ENCODE results near the gene KRT80. TPM values are rescaled to one million over a fixed set of nuclear protein-coding genes. Genes with fewer than 3 reads are reported as not detected.

KRT80 gene
- total and polyA plus RNA-seq, 2 of the 13 experiments (the other 11 are each of a cell fraction or from before 2014, with no cell fraction given), result 0.27 to 0.53 TPM

DNA sequence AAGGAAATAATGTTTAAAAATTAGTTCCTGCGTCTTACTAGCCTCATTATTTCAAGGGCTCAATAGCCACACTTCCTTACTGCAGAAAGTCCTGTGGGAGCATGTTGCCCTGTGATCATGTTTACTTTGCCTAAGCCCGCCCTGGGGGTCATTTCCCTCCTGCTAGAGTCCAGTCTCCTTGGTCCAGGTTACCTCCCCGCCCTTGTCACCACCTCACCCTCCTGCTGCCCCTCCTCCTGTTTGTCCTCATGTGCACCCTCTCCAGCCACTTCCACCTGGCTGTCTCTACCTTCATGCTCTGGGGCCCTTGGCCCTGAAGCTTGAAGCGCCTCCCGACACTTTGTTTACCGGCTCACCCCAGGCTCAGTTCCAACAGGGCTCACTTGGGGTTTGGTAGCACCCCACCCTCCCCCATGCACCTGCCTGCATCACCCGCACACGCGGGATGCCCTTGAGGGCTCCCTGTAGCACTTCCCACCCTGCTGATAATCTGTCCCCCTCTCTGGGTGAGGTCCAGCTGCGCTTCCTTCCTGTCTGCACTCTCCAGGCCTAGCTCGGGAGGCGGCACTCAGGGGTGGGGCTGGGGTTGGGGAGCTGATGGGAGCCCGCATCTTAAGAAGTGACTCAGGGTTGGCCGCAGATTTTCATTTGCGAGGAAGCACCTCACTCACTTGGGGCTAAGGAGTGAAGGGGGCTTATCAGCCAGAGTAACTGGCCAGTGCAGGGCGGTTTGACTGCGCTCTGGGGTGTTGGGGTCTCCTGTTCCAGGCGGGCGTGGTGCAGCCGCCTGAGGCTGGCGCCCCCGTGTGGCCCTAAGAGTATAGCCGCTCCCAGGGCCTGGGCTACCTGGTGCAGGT, 72.2 kb downstream of the KRT80 start (continued):
- no peak for TF ChIP-seq ZNF512B (CRISPR knock-in tag; IDR thresholded peaks at IDR 0.05; ENCODE audit: borderline replicate concordance)
- no peak for TF ChIP-seq KMT2B (CRISPR knock-in tag; IDR thresholded peaks at IDR 0.05)
- TF ChIP-seq ZNF3 (CRISPR knock-in tag; IDR thresholded peaks at IDR 0.05), result no peak
- TF ChIP-seq MED8 (CRISPR knock-in tag; IDR thresholded peaks at IDR 0.05; ENCODE audit: insufficient replicate concordance), result no peak
- no peak for TF ChIP-seq HMG20B (CRISPR knock-in tag; conservative IDR thresholded peaks at IDR 0.05)
- TF ChIP-seq NR2C2 (CRISPR knock-in tag; IDR thresholded peaks at IDR 0.05; ENCODE audit: borderline replicate concordance), result peak; percentile 37; the same call in 1 of the 2 replicates
- no peak for TF ChIP-seq SMAD3 (CRISPR knock-in tag; IDR thresholded peaks at IDR 0.05)
- TF ChIP-seq ZNF792 (CRISPR knock-in tag; IDR thresholded peaks at IDR 0.05), result 0 out of 2 replicates have a peak, but pooled peaks have one; percentile 36
- no peak for TF ChIP-seq ZNF441 (CRISPR knock-in tag; IDR thresholded peaks at IDR 0.05; ENCODE audit: borderline replicate concordance)
- TF ChIP-seq DR1 (CRISPR knock-in tag; IDR thresholded peaks at IDR 0.05), result peak; percentile 22; the same call in 1 of the 2 replicates
- TF ChIP-seq, protein P1, sequence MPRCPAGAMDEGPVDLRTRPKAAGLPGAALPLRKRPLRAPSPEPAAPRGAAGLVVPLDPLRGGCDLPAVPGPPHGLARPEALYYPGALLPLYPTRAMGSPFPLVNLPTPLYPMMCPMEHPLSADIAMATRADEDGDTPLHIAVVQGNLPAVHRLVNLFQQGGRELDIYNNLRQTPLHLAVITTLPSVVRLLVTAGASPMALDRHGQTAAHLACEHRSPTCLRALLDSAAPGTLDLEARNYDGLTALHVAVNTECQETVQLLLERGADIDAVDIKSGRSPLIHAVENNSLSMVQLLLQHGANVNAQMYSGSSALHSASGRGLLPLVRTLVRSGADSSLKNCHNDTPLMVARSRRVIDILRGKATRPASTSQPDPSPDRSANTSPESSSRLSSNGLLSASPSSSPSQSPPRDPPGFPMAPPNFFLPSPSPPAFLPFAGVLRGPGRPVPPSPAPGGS (CRISPR knock-in tag; IDR thresholded peaks at IDR 0.05), result peak; percentile 48; the same call in 1 of the 2 replicates
- TF ChIP-seq FOSL1 (CRISPR knock-in tag; IDR thresholded peaks at IDR 0.05; ENCODE audit: borderline replicate concordance), result no peak
- TF ChIP-seq, protein P2, sequence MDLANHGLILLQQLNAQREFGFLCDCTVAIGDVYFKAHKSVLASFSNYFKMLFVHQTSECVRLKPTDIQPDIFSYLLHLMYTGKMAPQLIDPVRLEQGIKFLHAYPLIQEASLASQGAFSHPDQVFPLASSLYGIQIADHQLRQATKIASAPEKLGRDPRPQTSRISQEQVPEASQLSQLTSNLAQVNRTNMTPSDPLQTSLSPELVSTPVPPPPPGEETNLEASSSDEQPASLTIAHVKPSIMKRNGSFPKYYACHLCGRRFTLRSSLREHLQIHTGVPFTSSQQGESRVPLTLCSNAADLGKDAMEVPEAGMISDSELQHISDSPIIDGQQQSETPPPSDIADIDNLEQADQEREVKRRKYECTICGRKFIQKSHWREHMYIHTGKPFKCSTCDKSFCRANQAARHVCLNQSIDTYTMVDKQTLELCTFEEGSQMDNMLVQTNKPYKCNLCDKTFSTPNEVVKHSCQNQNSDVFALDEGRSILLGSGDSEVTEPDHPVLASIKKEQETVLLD (CRISPR knock-in tag; IDR thresholded peaks at IDR 0.05; ENCODE audit: low read depth), result no peak
- TF ChIP-seq, protein P3, sequence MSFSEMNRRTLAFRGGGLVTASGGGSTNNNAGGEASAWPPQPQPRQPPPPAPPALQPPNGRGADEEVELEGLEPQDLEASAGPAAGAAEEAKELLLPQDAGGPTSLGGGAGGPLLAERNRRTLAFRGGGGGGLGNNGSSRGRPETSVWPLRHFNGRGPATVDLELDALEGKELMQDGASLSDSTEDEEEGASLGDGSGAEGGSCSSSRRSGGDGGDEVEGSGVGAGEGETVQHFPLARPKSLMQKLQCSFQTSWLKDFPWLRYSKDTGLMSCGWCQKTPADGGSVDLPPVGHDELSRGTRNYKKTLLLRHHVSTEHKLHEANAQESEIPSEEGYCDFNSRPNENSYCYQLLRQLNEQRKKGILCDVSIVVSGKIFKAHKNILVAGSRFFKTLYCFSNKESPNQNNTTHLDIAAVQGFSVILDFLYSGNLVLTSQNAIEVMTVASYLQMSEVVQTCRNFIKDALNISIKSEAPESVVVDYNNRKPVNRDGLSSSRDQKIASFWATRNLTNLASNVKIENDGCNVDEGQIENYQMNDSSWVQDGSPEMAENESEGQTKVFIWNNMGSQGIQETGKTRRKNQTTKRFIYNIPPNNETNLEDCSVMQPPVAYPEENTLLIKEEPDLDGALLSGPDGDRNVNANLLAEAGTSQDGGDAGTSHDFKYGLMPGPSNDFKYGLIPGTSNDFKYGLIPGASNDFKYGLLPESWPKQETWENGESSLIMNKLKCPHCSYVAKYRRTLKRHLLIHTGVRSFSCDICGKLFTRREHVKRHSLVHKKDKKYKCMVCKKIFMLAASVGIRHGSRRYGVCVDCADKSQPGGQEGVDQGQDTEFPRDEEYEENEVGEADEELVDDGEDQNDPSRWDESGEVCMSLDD (CRISPR knock-in tag; IDR thresholded peaks at IDR 0.05; ENCODE audit: borderline replicate concordance), result 0 out of 2 replicates have a peak, but pooled peaks have one; percentile 71
- TF ChIP-seq, protein P4, sequence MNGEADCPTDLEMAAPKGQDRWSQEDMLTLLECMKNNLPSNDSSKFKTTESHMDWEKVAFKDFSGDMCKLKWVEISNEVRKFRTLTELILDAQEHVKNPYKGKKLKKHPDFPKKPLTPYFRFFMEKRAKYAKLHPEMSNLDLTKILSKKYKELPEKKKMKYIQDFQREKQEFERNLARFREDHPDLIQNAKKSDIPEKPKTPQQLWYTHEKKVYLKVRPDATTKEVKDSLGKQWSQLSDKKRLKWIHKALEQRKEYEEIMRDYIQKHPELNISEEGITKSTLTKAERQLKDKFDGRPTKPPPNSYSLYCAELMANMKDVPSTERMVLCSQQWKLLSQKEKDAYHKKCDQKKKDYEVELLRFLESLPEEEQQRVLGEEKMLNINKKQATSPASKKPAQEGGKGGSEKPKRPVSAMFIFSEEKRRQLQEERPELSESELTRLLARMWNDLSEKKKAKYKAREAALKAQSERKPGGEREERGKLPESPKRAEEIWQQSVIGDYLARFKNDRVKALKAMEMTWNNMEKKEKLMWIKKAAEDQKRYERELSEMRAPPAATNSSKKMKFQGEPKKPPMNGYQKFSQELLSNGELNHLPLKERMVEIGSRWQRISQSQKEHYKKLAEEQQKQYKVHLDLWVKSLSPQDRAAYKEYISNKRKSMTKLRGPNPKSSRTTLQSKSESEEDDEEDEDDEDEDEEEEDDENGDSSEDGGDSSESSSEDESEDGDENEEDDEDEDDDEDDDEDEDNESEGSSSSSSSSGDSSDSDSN (CRISPR knock-in tag; IDR thresholded peaks at IDR 0.05), result no peak; the same call in none of the 2 replicates
- no peak for TF ChIP-seq ZNF616 (CRISPR knock-in tag; IDR thresholded peaks at IDR 0.05; ENCODE audit: low read depth)
